ENCODE data around the gene RPL29. TPM values are rescaled to one million over a fixed set of nuclear protein-coding genes. Genes with fewer than 3 reads are reported as not detected.

Gene RPL29
- total RNA-seq, 4 donors from 2014 or later, result 786 to 1,908 (median 1,382) TPM

DNA sequence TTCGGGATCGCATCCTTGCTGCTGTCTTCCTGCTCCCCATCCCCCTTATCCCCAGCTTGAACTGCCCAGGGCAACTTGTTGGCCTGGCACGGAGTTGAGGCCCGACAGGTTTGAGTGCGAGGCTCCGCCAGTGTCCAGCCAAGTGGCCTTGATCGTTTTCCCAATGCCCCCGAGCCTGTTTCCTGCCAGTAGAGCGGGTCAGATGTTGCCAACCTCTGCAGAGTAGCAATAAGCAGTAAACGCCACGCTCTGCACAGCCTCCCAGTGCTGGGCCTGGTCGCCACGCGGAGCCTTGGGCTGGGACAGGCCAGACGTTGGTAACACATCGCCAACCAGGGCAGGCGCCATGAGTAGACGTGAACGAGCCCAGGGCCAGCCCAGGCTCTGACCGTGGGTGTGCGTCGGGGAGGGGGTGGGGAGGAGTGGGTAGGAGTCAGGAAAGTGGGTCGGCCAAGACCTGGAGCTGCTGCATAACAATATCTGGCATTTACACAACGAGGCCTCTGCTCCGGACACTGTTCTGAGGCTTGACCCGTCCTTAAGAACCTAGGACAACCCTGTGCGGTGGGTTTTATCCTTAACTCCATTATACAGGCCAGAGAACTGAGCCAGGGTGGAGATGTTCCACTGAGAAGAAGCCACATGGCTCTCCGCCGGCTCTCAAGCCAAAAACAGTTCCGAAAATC lies 21.3 kb downstream of the RPL29 start:
- intact Hi-C loops (cut with DNase I), result loop anchor here (2.0 kb wide), 1 partner anchor 32 kb away; the partner anchor contains the start of gene PARP3
- peak overlapping the region; percentile 93 to 96 (median 96) for H3K27ac ChIP-seq (replicated peaks in 1 of 4)
- H3K36me3 ChIP-seq, result peaks cover 0 to 14% (median 6%) of the 10 kb centered on the region in 4 donors
- peaks cover 27 to 54% (median 36%) of the 10 kb centered on the region in 4 donors for H3K4me1 ChIP-seq
- TF ChIP-seq EP300 (IDR thresholded peaks at IDR 0.05) (no peak), POLR2A (IDR thresholded peaks at IDR 0.05; ENCODE audit: low read depth) (no peak), POLR2AphosphoS5 (IDR thresholded peaks at IDR 0.05) (no peak), CTCF (IDR thresholded peaks at IDR 0.05) (peak in 1 of 3 experiments; percentile 7)
- H3K27me3 ChIP-seq, result no peaks in the 10 kb centered on the region
- 18% methylated on average over 13 of the region's 30 CpGs for WGBS
- H3K4me3 ChIP-seq, result peak overlapping the region; percentile 55 to 75 (median 70)
- no peak for DNase-seq (ENCODE audit: extremely low spot score)
- H3K9me3 ChIP-seq, result no peaks in the 10 kb centered on the region

DNA sequence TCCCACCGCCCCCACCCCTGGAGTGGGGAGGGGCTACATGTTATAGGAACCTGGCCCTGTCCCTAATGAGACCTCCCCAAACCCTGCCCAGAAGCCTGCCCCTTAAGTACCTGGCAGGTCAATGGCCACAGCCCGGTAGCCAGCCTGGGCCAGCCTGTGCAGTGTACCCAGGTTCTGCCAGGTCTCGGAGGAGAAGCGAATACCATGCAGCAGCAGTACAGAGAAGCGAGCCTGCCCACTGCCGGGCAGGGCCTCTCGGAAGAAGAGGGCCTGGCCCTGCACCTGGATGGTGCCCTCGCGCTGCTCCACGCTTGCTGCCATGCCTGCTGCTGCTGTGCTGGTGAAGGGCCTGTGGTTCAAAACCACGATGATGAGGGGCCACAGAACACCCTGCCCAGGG lies 24.3 kb downstream of the RPL29 start:
- Histone ChIP-seq H3K4me1 (peaks cover 41 to 73% (median 57%) of the 10 kb centered on the region in 4 donors), H3K27me3 (no peaks in the 10 kb centered on the region), H3K27ac (replicated peaks in 1 of 4) (peak overlapping the region in 1 of 4 donors; percentile 24), H3K9me3 (no peaks in the 10 kb centered on the region), H3K4me3 (no peak overlapping the region), H3K36me3 (peaks cover 0 to 6% (median 5%) of the 10 kb centered on the region in 4 donors)
- no peak for DNase-seq (ENCODE audit: extremely low spot score)
- no peak for TF ChIP-seq POLR2A (IDR thresholded peaks at IDR 0.05; ENCODE audit: low read depth)
- no peak for TF ChIP-seq CTCF (IDR thresholded peaks at IDR 0.05)
- no peak for TF ChIP-seq POLR2AphosphoS5 (IDR thresholded peaks at IDR 0.05)
- TF ChIP-seq EP300 (IDR thresholded peaks at IDR 0.05), result no peak
- WGBS, result 94% methylated on average over 7 of the region's 11 CpGs
- intact Hi-C loops (cut with DNase I), result no loop called here

DNA sequence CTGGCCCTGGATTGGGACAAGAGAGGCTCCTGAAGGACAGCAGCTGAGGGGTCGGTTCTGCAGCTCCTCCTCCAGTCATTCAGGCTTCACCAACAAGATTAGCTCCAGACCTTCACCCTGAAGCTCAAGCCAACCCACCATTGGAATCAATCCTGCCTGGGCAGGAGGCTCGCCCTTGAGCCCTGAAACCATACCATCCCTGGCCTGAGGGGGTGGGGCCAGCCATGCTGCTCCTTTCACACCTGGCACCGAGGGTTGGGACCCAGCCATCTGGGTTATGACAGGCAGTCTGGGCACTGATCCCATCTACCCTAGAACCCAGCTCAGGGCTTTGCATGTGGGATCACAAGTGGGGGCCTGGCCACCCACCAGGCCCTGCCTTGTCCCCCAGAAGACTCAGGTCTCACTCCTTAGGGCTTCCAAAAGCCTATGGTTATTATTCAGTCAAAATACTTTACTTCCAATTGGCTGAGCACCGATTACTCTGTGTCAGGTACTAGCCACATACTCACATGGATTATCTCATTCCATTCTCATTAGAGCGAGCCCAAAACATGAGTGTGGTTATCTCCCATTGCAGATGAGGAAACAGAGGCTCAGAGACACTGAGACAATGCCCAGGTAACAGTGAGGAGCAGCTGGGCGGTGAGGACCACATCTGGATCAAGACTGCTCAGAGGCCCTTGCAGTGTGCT lies 24.9 kb downstream of the RPL29 start:
- no peak for TF ChIP-seq POLR2A (IDR thresholded peaks at IDR 0.05; ENCODE audit: low read depth)
- no peak for TF ChIP-seq EP300 (IDR thresholded peaks at IDR 0.05)
- no peak for TF ChIP-seq CTCF (IDR thresholded peaks at IDR 0.05)
- no peak for TF ChIP-seq POLR2AphosphoS5 (IDR thresholded peaks at IDR 0.05)
- WGBS, result 89% methylated on average over 3 of the region's 6 CpGs
- Histone ChIP-seq H3K4me1 (peaks cover 41 to 73% (median 57%) of the 10 kb centered on the region in 4 donors), H3K9me3 (no peaks in the 10 kb centered on the region), H3K4me3 (no peak overlapping the region), H3K27ac (replicated peaks in 1 of 4) (peak overlapping the region in 1 of 4 donors; percentile 24), H3K27me3 (no peaks in the 10 kb centered on the region), H3K36me3 (peaks cover 0 to 6% (median 5%) of the 10 kb centered on the region in 4 donors)
- intact Hi-C loops (cut with DNase I), result no loop called here
- no peak for DNase-seq (ENCODE audit: extremely low spot score)

- Histone ChIP-seq H3K9me3 (no peaks in the 10 kb centered on the region), H3K4me1 (peaks cover 45 to 73% (median 59%) of the 10 kb centered on the region in 4 donors), H3K27ac (replicated peaks in 1 of 4) (no peak overlapping the region), H3K4me3 (no peak overlapping the region), H3K36me3 (peaks cover 0 to 8% (median 6%) of the 10 kb centered on the region in 4 donors), H3K27me3 (no peaks in the 10 kb centered on the region)
- no peak for DNase-seq (ENCODE audit: extremely low spot score)
- intact Hi-C loops (cut with DNase I), result no loop called here
- WGBS, result 81% methylated on average over 4 of the region's 4 CpGs
- TF ChIP-seq POLR2A (IDR thresholded peaks at IDR 0.05; ENCODE audit: low read depth), result no peak
- TF ChIP-seq EP300 (IDR thresholded peaks at IDR 0.05), result no peak
- no peak for TF ChIP-seq POLR2AphosphoS5 (IDR thresholded peaks at IDR 0.05)
- no peak for TF ChIP-seq CTCF (IDR thresholded peaks at IDR 0.05)
Observed at GRCh38 chr3:51969841-51970240, 25.9 kb downstream of the RPL29 start.

Data from esophagus muscularis mucosa (tissue), 4 donors.